NCI-H774 (cell line): ENCODE results near the gene EIF3J.
"Not testable (repeated sequence)": the region's sequence is repeated elsewhere in the genome, so short reads cannot be mapped to it uniquely, and the experiment has no call there.

Experiments used
- DNase-seq: peaks from one replicate; lab custom pipeline; 2025; lab: John Stamatoyannopoulos, UW

The EIF3J gene

GRCh38 chr15:44542596-44542995 lies 5.6 kb downstream of the EIF3J start:
- DNase-seq: no peak

DNA sequence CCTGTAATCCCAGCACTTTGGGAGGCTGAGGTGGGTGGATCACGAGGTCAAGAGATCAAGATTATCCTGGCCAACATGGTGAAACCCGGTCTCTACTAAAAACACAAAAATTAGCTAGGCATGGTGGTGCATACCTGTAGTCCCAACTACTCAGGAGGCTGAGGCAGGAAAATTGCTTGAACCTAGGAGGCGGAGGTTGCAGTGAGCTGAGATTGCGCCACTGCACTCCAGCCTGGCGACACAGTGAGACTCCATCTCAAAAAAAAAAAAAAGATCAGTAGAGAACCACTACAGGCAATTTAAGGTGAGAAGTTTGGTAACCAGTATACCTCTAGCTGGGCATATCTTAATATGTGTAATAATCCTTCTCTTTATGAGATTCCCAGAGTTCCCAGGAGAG lies 7.8 kb downstream of the EIF3J start:
- DNase-seq: not testable (repeated sequence)

- DNase-seq: no peak
Observed at GRCh38 chr15:44545913-44546802, 9.2 kb downstream of the EIF3J start.

GRCh38 chr15:44549152-44549551 lies 12.2 kb downstream of the EIF3J start:
- not testable (repeated sequence) for DNase-seq

GRCh38 chr15:44550256-44550655 lies 13.3 kb downstream of the EIF3J start:
- DNase-seq: no peak

GRCh38 chr15:44550734-44551133 lies 13.8 kb downstream of the EIF3J start:
- DNase-seq: no peak

DNA sequence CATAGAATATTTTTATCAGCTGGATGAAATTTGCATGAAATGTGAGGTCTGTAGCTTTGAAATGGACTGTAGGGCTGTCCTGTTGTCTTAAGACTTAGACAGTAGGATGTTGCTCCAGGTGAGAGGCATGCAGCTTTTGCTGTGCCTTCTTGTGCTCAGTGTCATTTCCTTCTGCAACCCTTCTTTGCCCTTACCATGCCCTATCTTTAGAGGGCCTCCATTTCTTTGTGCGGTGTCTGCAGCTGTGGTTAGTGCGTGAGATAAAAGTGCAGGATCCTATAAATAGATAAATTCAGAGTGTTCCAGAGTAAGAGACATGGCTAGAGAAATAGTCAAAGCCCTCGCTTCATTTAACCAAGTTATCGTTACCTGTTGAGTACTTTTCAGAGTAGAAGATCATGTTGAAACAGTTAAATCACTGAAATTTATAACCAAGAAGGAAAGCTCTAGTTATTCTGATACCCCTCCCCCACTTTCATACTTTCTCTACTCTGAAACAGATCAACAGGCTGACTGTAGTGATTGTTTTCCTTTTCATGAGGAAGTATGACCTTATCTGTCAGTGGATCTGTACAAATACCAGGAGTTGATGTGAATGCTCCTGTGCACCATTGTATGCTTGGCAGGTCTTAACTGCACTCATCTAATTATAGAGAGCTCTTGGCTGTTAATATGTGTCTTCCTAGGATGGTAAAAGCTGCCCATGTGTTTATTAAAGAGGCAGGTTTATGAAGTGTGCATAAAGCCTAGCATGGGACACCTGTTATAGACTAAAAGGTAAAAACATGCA lies 18.2 kb downstream of the EIF3J start:
- no peak for DNase-seq

DNA sequence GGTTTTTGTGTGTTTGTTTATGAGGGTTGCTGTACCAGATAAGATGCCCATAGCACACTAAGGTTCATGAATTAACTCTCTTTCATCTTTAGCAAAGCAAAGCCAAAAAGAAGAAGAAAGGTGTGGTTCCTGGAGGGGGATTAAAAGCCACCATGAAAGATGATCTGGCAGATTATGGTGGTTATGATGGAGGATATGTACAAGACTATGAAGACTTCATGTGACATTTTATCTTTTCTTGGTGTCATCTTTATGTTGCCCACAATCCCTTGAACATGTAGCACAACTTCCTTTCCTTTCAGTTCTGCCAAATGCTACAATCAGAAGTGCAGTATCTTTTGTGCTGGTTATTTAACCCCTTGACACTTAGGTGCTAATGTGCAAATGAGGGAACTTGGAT lies 24.0 kb downstream of the EIF3J start:
- not testable (repeated sequence) for DNase-seq

DNA sequence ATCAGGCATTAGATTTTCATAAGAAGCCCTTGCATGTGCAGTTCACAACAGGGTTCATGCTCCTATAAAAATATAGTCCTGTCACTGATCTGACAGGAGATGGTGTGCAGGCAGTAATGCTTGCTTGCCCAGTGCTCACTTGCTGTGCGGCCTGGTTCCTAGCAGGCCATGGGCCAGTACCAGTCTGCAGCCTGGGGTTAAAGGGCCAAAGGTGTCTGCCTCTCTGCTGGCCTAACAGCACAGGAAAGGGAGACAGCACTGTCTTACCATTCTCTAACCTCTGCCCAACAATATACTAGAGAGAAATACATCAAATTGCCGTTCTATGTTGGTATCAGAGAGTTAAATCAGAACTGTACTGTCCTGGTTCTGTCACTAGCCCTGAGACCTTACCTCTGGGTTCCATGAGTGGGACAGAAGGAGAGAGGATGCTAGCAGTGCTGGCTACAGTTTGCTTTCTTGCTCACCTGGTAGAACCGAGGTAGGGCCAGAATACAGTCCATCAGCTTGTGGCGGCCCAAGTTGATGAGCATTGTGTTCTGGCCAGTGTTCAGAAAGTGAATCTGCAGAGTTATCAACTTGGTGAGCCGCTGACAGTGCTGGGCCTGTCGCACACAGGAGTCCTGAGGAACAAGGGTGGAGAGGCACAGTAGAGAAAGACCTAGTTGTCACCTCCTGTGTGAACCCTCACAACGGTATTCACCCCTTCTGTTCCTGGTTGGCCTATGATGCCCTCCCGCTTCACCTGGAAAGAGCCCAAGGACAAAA lies 28.6 kb downstream of the EIF3J start:
- no peak for DNase-seq

GRCh38 chr15:44566155-44566540 lies 29.2 kb downstream of the EIF3J start:
- DNase-seq: no peak

DNA sequence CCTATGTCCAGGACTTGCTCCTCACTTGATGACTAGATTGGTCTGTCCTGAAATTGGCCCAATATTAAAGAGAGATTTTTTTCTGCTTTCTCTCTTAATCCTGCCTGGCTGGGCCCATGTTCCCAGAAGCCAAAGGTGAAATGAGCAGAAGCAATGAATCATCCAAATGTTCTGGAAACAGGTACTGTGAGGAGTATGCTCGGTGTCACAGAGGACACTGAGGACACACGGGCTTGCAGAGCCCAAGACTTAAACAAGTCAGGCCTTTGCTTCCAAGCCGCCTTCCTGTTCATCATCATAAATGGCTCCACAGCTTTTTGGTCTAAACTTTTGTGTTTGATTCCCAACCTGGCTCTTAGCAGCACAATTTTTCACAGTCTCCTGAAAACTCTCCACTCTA lies 31.4 kb downstream of the EIF3J start:
- no peak for DNase-seq

DNA sequence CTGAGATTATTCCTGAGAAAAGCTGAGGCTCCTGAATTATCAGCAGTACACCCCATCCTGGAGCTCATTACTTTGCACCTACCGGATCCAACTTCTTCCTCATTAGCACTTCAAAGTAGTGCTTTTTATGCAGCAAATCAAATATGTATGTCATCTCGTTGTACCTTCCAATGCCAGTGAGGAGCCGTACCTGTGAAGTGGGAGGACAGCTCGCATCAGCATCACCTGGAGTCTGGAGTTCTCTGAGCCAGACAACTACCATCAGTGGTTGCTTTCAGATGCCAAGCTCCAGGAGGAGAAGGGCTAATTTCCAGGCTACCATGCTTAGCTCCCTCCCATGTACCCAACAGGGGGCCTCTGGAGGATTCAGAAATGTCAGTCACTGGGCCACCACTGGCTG lies 32.4 kb downstream of the EIF3J start:
- DNase-seq: no peak

DNA sequence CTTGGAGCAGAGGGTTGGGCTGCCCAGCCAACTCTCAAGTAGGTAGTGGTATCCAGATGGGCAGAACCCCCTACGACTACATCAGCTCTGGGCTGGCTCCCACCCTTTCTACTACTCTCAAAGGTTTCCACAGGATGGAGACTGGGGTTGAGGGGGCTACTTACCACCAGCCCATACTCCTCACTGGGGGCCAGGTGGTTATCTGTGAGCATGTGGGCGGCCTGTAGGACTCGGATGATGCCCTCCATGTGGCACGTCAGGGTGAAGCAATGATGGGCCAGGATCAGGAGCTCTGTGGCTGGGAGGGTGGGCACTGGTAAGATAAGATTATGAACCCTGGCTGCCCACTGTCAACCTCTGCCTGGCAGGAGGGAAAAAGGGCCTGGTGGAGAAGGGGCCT lies 33.4 kb downstream of the EIF3J start:
- no peak for DNase-seq

- DNase-seq: no peak
Observed at GRCh38 chr15:44573386-44573785, 36.4 kb downstream of the EIF3J start.

DNA sequence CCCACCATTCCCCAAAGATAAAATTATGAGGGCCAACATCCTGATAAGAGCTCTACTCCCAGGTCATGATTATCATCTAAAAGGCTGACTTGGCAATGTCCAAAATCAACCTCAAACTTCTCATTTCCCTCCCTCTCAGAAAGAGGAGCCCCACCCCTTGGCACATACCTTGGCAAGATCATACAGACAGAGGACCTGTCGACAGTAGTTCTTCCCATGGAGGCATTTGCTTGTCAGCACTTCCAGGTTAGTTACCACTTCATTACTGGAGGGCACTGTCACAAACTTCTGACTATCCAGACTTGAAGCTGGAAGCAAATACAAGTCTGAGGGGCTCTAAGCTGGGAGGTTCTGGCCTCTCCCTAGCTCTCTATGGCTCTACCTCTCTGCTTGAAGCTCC lies 37.8 kb downstream of the EIF3J start:
- DNase-seq: no peak

- no peak for DNase-seq
Observed at GRCh38 chr15:44580105-44580504, 43.2 kb downstream of the EIF3J start.

DNA sequence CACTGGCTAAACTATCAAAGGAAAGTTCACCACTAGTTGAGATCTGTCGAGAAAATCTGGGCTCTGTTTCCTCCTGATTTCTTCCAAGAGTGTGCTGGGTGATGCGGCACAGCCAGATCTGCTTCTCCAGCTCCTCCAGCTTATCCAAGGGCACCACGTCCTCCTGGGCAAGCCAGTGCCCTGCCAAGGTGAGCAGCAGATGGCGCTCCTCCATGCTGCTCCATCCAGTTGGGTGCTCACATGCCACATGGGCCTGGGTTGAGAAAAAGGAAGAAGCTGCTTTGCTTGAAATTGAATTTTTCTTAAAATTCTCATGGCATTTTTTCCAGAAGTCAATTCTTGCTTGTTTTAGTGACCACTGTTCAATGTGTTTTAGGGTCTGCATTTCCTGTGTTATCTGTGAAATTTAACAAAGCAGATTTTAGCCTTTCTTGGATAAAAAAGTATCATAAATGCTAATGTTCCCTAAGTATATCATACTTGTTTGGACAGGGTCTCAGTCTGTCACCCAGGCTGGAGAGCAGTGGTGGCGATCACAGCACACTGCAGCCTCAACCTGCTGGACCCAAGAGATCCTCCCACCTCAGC lies 47.3 kb downstream of the EIF3J start:
- no peak for DNase-seq

GRCh38 chr15:44585633-44586032 lies 48.7 kb downstream of the EIF3J start:
- DNase-seq: no peak

DNA sequence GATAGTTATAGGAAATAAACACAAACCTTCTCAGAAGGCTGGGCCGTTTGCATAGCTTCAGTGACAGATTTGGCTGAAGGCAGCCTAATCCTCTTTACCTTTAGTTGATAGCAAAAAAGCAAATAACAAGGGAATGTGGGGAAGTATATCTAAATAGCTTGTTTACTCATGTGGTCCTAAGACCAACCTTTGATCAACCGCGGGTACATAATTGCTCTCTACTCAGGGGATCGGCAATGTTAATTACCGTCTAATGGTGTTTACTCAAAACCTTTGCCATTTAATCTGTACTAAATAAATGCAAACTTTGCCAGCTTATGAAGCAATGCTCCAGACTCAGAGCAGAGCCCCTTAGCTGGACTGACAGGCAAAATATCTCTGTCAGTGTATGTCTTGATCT lies 51.6 kb downstream of the EIF3J start:
- no peak for DNase-seq

DNA sequence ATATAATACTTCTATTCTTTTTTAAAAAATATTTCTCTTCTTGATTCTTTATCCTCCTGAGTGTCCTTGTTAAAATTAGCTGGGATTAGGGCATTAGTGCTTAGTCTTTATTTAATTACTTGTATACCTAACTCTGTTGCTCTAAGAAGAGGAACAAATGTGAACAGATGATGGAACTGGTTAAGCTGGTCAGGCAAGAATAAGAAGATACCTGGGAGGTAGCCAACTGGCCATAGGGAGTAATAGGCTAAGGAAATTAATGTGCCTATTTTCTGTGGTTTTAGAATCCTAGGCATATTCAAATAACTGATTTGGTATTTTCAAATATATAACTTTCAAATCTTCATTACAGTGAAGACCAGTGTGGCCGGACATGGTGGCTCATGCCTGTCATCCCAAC lies 54.4 kb downstream of the EIF3J start:
- no peak for DNase-seq

DNA sequence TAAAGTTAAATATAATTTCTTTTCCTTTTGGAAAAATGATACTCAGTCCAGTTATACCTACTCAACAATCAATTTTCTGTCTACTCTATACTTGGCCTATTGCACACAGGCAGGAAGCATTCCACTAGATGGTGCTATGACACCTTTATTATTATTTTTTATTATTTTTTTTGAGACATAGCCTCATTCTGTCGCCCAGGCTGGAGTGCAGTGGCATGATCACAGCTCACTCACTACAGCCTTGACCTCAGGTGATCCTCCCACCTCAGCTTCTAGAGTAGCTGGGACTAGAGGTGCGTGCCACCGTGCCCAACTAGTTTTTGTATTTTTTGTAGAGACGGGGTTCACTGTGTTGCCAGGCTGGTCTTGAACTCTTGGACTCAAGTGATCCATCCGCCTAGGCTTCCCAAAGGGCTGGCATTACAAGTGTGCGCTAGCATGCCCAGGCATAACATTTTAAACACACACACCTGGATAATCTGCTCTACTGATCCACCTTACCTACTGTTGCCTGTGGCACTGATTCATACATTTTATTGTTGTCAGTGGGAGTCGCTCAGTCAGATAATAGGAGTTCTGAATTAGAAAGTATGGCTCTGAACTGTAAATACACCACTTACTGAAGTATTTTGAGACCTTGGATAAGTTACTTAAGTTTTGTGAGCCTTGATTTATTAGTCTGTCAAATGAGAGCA lies 56.2 kb downstream of the EIF3J start:
- DNase-seq: no peak

DNA sequence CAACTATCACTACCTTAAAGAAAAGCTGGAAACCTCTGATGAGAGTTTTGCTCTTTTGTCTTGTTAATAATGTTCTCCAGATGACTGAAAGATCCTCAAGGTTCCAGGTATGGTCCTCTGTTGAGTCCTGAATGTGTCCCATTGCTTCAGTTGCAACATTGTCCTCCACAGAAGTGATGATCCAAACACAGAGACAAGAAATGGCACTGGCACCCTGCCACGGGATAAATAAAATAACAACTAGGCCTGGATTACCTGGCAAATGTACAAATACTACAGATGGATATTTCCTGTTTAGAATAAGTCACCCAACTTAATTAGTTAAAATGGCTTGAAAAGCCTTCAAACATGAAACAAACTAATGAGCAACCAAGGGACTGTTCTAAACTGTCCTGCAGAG lies 58.3 kb downstream of the EIF3J start:
- no peak for DNase-seq
